Activated CD8-positive, alpha-beta T cell treated with anti-CD3 and anti-CD28 coated beads for 36 hours (primary cell): ENCODE measurements around the gene PIAS4. TPM values are rescaled to one million over a fixed set of nuclear protein-coding genes. Genes with fewer than 3 reads are reported as not detected.

Source experiments
- ATAC-seq: fragments of 200-7000 bp; cut with Tn5 transposase; one replicate; pipeline ENCODE4 v1.10.0; 2021; ENCODE audit warnings: mild to moderate bottlenecking, moderate library complexity
- CTCF ChIA-PET: fragments of 350-600 bp; sonication (Branson Sonifier 250); formaldehyde crosslinking; loops from one replicate; lab custom pipeline; 2021; ENCODE audit warnings: antibody characterized with exemption; lab: Charles Lee
- POLR2A ChIA-PET: fragments of 350-600 bp; sonication (Branson Sonifier 250); formaldehyde crosslinking; loops from one replicate; lab custom pipeline; 2021; ENCODE audit warnings: antibody characterized with exemption; lab: Charles Lee
- DNase-seq: peaks from one replicate; pipeline ENCODE4 v3.0.0-alpha.2; 2020
- H3K27ac Mint-ChIP-seq: one replicate; pipeline ENCODE4 v1.8.0; 2021; ENCODE audit warnings: mild to moderate bottlenecking, mixed read lengths
- H3K27me3 Mint-ChIP-seq: one replicate; pipeline ENCODE4 v1.8.0; 2021; ENCODE audit warnings: mixed read lengths
- H3K36me3 Mint-ChIP-seq: one replicate; pipeline ENCODE4 v1.8.0; 2021; ENCODE audit warnings: low read depth, mixed read lengths
- H3K4me1 Mint-ChIP-seq: one replicate; pipeline ENCODE4 v1.8.0; 2021; ENCODE audit warnings: low read depth, mixed read lengths
- H3K4me3 Mint-ChIP-seq: one replicate; pipeline ENCODE4 v1.8.0; 2021; ENCODE audit warnings: mild to moderate bottlenecking, moderate library complexity, mixed read lengths
- H3K9me3 Mint-ChIP-seq: one replicate; pipeline ENCODE4 v1.8.0; 2021; ENCODE audit warnings: mixed read lengths
- intact Hi-C: fragments of 100-400 bp; cut with micrococcal nuclease; formaldehyde crosslinking; loops from one replicate; pipeline ENCODE4 v1.10.0; 2022
- total RNA-seq, 2 experiments: library from RNA; stranded (reverse); gene quantifications; one replicate each; pipeline ENCODE4 v1.2.3, GENCODE V29; 2021
- TF ChIP-seq, protein P1 (sequence below): fragments of 200-600 bp; IDR thresholded peaks from one replicate; pipeline ENCODE4 v1.8.0; 2022; ENCODE audit warnings: antibody characterized with exemption, mild to moderate bottlenecking

PIAS4 gene
- total RNA-seq, 2 experiments from 2014 or later = 22.2 TPM

DNA sequence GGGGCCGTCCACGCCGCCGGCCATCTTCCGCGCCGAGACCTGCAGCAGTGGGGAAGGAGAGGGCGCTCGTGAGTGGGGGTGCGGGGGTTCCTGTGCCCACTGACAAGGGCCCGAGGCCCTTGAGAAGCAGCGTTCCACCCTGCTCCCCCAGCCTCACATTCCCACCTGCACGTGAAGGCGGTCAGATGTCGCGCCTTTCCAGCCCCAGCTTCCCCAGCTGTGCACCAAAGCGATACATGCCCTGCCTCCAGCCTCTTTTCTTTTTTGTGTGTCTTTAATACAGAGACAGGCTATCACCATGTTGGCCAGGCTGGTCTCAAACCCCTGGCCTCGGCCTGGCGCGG is 47.6 kb downstream of the PIAS4 start:
- Mint-ChIP-seq H3K36me3 (peaks cover 50% of the 10 kb centered on the region), H3K4me3 (no peak overlapping the region), H3K27ac (no peak overlapping the region), H3K4me1 (peaks cover 52% of the 10 kb centered on the region), H3K9me3 (no peaks in the 10 kb centered on the region), H3K27me3 (no peaks in the 10 kb centered on the region)
- ATAC-seq (no peak), DNase-seq (no peak)
- intact Hi-C loops = no loop called here
- POLR2A ChIA-PET = no interaction called here
- CTCF ChIA-PET = interaction anchor here (3.8 kb wide), 1 partner anchor 85 kb away, joined by 16 read pairs; no protein-coding TSS in a partner anchor
- TF ChIP-seq, protein P1, sequence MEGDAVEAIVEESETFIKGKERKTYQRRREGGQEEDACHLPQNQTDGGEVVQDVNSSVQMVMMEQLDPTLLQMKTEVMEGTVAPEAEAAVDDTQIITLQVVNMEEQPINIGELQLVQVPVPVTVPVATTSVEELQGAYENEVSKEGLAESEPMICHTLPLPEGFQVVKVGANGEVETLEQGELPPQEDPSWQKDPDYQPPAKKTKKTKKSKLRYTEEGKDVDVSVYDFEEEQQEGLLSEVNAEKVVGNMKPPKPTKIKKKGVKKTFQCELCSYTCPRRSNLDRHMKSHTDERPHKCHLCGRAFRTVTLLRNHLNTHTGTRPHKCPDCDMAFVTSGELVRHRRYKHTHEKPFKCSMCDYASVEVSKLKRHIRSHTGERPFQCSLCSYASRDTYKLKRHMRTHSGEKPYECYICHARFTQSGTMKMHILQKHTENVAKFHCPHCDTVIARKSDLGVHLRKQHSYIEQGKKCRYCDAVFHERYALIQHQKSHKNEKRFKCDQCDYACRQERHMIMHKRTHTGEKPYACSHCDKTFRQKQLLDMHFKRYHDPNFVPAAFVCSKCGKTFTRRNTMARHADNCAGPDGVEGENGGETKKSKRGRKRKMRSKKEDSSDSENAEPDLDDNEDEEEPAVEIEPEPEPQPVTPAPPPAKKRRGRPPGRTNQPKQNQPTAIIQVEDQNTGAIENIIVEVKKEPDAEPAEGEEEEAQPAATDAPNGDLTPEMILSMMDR = no peak

- peak; percentile 49 for ATAC-seq
- TF ChIP-seq, protein P1 = no peak
- Mint-ChIP-seq H3K27ac (peak overlapping the region; percentile 90), H3K4me3 (peak overlapping the region; percentile 44), H3K9me3 (no peaks in the 10 kb centered on the region), H3K4me1 (peaks cover 48% of the 10 kb centered on the region), H3K27me3 (no peaks in the 10 kb centered on the region), H3K36me3 (peaks cover 32% of the 10 kb centered on the region)
- CTCF ChIA-PET = interaction anchor here (0.9 to 3.8 kb wide), 3 partner anchors 72 to 87 kb away, joined by 3 to 16 read pairs (median 4); partner anchors contain the start of genes DAPK3 and EEF2
- peak; percentile 82 for DNase-seq
- intact Hi-C loops = no loop called here
- POLR2A ChIA-PET = interaction anchor here (0.9 to 2.6 kb wide), 4 partner anchors 13 to 51 kb away, joined by 3 to 5 read pairs (median 4); partner anchors contain the start of gene PIAS4
Measured at GRCh38 chr19:4057931-4058692, 50.6 kb downstream of the PIAS4 start.

- no peaks in the 10 kb centered on the region for H3K27me3 Mint-ChIP-seq
- H3K9me3 Mint-ChIP-seq = no peaks in the 10 kb centered on the region
- ChIA-PET POLR2A (interaction anchor here (0.8 to 2.6 kb wide), 3 partner anchors 10 to 51 kb away, joined by 4 to 5 read pairs (median 4); partner anchors contain the start of gene PIAS4), CTCF (interaction anchor here (0.9 to 3.8 kb wide), 3 partner anchors 73 to 88 kb away, joined by 3 to 16 read pairs (median 4); partner anchors contain the start of genes DAPK3 and EEF2)
- H3K27ac Mint-ChIP-seq = peak overlapping the region; percentile 90
- TF ChIP-seq, protein P1 = no peak
- H3K36me3 Mint-ChIP-seq = peaks cover 31% of the 10 kb centered on the region
- intact Hi-C loops = no loop called here
- no peak for DNase-seq
- no peak for ATAC-seq
- peak overlapping the region; percentile 73 for H3K4me3 Mint-ChIP-seq
- H3K4me1 Mint-ChIP-seq = peaks cover 46% of the 10 kb centered on the region
Measured at GRCh38 chr19:4058693-4059452, 51.3 kb downstream of the PIAS4 start.

GRCh38 chr19:4059453-4059871 is 51.9 kb downstream of the PIAS4 start:
- no peak for DNase-seq
- intact Hi-C loops = no loop called here
- Mint-ChIP-seq H3K4me1 (peaks cover 47% of the 10 kb centered on the region), H3K27ac (peak overlapping the region; percentile 90), H3K9me3 (no peaks in the 10 kb centered on the region), H3K4me3 (peak overlapping the region; percentile 73), H3K27me3 (no peaks in the 10 kb centered on the region), H3K36me3 (peaks cover 33% of the 10 kb centered on the region)
- ChIA-PET CTCF (no interaction called here), POLR2A (interaction anchor here (0.8 to 2.6 kb wide), 2 partner anchors 11 to 14 kb away, joined by 4 to 5 read pairs; no protein-coding TSS in a partner anchor)
- ATAC-seq = no peak
- TF ChIP-seq, protein P1 = no peak
